ENCODE measurements around the gene ADORA2B. TPM values are rescaled to one million over a fixed set of nuclear protein-coding genes. Genes with fewer than 3 reads are reported as not detected.
"Not testable (repeated sequence)": the region's sequence is repeated elsewhere in the genome, so short reads cannot be mapped to it uniquely, and the experiment has no call there.

The ADORA2B gene
- total RNA-seq, 1 experiment from 2014 or later, result 21.7 TPM

- no peaks in the 10 kb centered on the region for H3K27me3 Mint-ChIP-seq (ENCODE audit: insufficient read depth, unreplicated experiment)
- H3K27ac Mint-ChIP-seq (ENCODE audit: low read depth, unreplicated experiment), result no peak overlapping the region
- no peak for TF ChIP-seq CTCF (IDR thresholded peaks at IDR 0.05; ENCODE audit: unreplicated experiment)
- H3K4me1 Mint-ChIP-seq (ENCODE audit: insufficient read depth, unreplicated experiment), result peaks cover 6% of the 10 kb centered on the region
- intact Hi-C loops (cut with micrococcal nuclease), result no loop called here
- H3K4me3 Mint-ChIP-seq (ENCODE audit: unreplicated experiment), result no peak overlapping the region
- no TSS peak for BruUV-seq (replicated peaks)
- H3K9me3 Mint-ChIP-seq (ENCODE audit: unreplicated experiment), result peaks cover 7% of the 10 kb centered on the region
- ChIA-PET POLR2A (no interaction called here), CTCF (no interaction called here)
- H3K36me3 Mint-ChIP-seq (ENCODE audit: insufficient read depth, unreplicated experiment), result no peaks in the 10 kb centered on the region
- DNase-seq (ENCODE audit: unreplicated experiment), result no peak
Measured at GRCh38 chr17:15910791-15911190, 34.1 kb upstream of the ADORA2B start.

- intact Hi-C loops (cut with micrococcal nuclease), result not testable (repeated sequence)
Measured at GRCh38 chr17:15911701-15912100, 33.2 kb upstream of the ADORA2B start.

GRCh38 chr17:15912416-15912955 is 32.4 kb upstream of the ADORA2B start:
- peaks cover 7% of the 10 kb centered on the region for H3K9me3 Mint-ChIP-seq (ENCODE audit: unreplicated experiment)
- H3K27ac Mint-ChIP-seq (ENCODE audit: low read depth, unreplicated experiment), result no peak overlapping the region
- BruUV-seq (replicated peaks), result no TSS peak
- no peak for DNase-seq (ENCODE audit: unreplicated experiment)
- POLR2A ChIA-PET, result interaction anchor here (0.6 kb wide), 1 partner anchor 288 kb away, joined by 3 read pairs; no protein-coding TSS in a partner anchor
- no peaks in the 10 kb centered on the region for H3K27me3 Mint-ChIP-seq (ENCODE audit: insufficient read depth, unreplicated experiment)
- CTCF ChIA-PET, result no interaction called here
- TF ChIP-seq CTCF (IDR thresholded peaks at IDR 0.05; ENCODE audit: unreplicated experiment), result no peak
- H3K4me1 Mint-ChIP-seq (ENCODE audit: insufficient read depth, unreplicated experiment), result peaks cover 6% of the 10 kb centered on the region
- H3K4me3 Mint-ChIP-seq (ENCODE audit: unreplicated experiment), result no peak overlapping the region
- no peaks in the 10 kb centered on the region for H3K36me3 Mint-ChIP-seq (ENCODE audit: insufficient read depth, unreplicated experiment)
- intact Hi-C loops (cut with micrococcal nuclease), result no loop called here

More at GRCh38 chr17:15911701-15912100, 33.2 kb upstream of the ADORA2B start:
- H3K27ac Mint-ChIP-seq (ENCODE audit: low read depth, unreplicated experiment); CTCF ChIA-PET; H3K4me3 Mint-ChIP-seq (ENCODE audit: unreplicated experiment); DNase-seq (ENCODE audit: unreplicated experiment); H3K36me3 Mint-ChIP-seq (ENCODE audit: insufficient read depth, unreplicated experiment); H3K9me3 Mint-ChIP-seq (ENCODE audit: unreplicated experiment); H3K4me1 Mint-ChIP-seq (ENCODE audit: insufficient read depth, unreplicated experiment); H3K27me3 Mint-ChIP-seq (ENCODE audit: insufficient read depth, unreplicated experiment); BruUV-seq (replicated peaks): not testable (repeated sequence)
- POLR2A ChIA-PET, result interaction anchor here (0.6 kb wide), 1 partner anchor 558 kb away, joined by 4 read pairs; no protein-coding TSS in a partner anchor

- ChIA-PET POLR2A (no interaction called here), CTCF (no interaction called here)
- intact Hi-C loops (cut with micrococcal nuclease), result no loop called here
- no peak for DNase-seq (ENCODE audit: unreplicated experiment)
- Mint-ChIP-seq H3K4me1 (ENCODE audit: insufficient read depth, unreplicated experiment) (peaks cover 6% of the 10 kb centered on the region), H3K4me3 (ENCODE audit: unreplicated experiment) (no peak overlapping the region), H3K27ac (ENCODE audit: low read depth, unreplicated experiment) (no peak overlapping the region), H3K36me3 (ENCODE audit: insufficient read depth, unreplicated experiment) (no peaks in the 10 kb centered on the region), H3K9me3 (ENCODE audit: unreplicated experiment) (peaks cover 7% of the 10 kb centered on the region), H3K27me3 (ENCODE audit: insufficient read depth, unreplicated experiment) (no peaks in the 10 kb centered on the region)
- no TSS peak for BruUV-seq (replicated peaks)
- TF ChIP-seq CTCF (IDR thresholded peaks at IDR 0.05; ENCODE audit: unreplicated experiment), result no peak
Measured at GRCh38 chr17:15913826-15914225, 31.1 kb upstream of the ADORA2B start.

All from MCF 10A (cell line).